Measurements from ENCODE around the gene S100A7A. TPM values are rescaled to one million over a fixed set of nuclear protein-coding genes. Genes with fewer than 3 reads are reported as not detected.

S100A7A gene
- total and polyA plus RNA-seq, 8 donors: not detected

GRCh38 chr1:153426809-153427208 is 10.5 kb downstream of the S100A7A start:
- Histone ChIP-seq H3K27me3 (peaks cover 0 to 48% of the 10 kb centered on the region in 2 donors), H3K9me3 (no peaks in the 10 kb centered on the region), H3K36me3 (no peaks in the 10 kb centered on the region), H3K27ac (no peak overlapping the region), H3K4me1 (no peaks in the 10 kb centered on the region), H3K4me3 (no peak overlapping the region)
- TF ChIP-seq CTCF (IDR thresholded peaks at IDR 0.05): no peak
- ATAC-seq: no peak
- intact Hi-C loops (cut with DNase I): no loop called here
- no peak for DNase-seq

- TF ChIP-seq CTCF (IDR thresholded peaks at IDR 0.05): no peak
- Histone ChIP-seq H3K27me3 (peaks cover 0 to 48% of the 10 kb centered on the region in 2 donors), H3K36me3 (no peaks in the 10 kb centered on the region), H3K27ac (no peak overlapping the region), H3K4me1 (no peaks in the 10 kb centered on the region), H3K4me3 (no peak overlapping the region), H3K9me3 (no peaks in the 10 kb centered on the region)
- intact Hi-C loops (cut with DNase I): no loop called here
- ATAC-seq: no peak
- DNase-seq: no peak
These were observed 11.8 kb downstream of the S100A7A start for GRCh38 chr1:153428073-153428638.

GRCh38 chr1:153428791-153429190 is 12.5 kb downstream of the S100A7A start:
- TF ChIP-seq CTCF (IDR thresholded peaks at IDR 0.05): no peak
- no peak overlapping the region for H3K4me3 ChIP-seq
- H3K4me1 ChIP-seq: no peaks in the 10 kb centered on the region
- DNase-seq (no peak), ATAC-seq (no peak)
- H3K36me3 ChIP-seq: no peaks in the 10 kb centered on the region
- H3K9me3 ChIP-seq: no peaks in the 10 kb centered on the region
- H3K27ac ChIP-seq: no peak overlapping the region
- H3K27me3 ChIP-seq: peaks cover 0 to 43% of the 10 kb centered on the region in 2 donors
- intact Hi-C loops (cut with DNase I): no loop called here

GRCh38 chr1:153429266-153430165 is 13.2 kb downstream of the S100A7A start:
- Histone ChIP-seq H3K4me3 (no peak overlapping the region), H3K36me3 (no peaks in the 10 kb centered on the region), H3K27me3 (peaks cover 0 to 36% of the 10 kb centered on the region in 2 donors), H3K9me3 (no peaks in the 10 kb centered on the region), H3K27ac (no peak overlapping the region), H3K4me1 (no peaks in the 10 kb centered on the region)
- DNase-seq (no peak), ATAC-seq (no peak)
- intact Hi-C loops (cut with DNase I): no loop called here
- no peak for TF ChIP-seq CTCF (IDR thresholded peaks at IDR 0.05)

- Histone ChIP-seq H3K27ac (no peak overlapping the region), H3K4me1 (no peaks in the 10 kb centered on the region), H3K9me3 (no peaks in the 10 kb centered on the region), H3K36me3 (no peaks in the 10 kb centered on the region), H3K27me3 (peaks cover 0 to 31% of the 10 kb centered on the region in 2 donors), H3K4me3 (no peak overlapping the region)
- DNase-seq (no peak), ATAC-seq (no peak)
- TF ChIP-seq CTCF (IDR thresholded peaks at IDR 0.05): no peak
- intact Hi-C loops (cut with DNase I): no loop called here
These were observed 13.8 kb downstream of the S100A7A start for GRCh38 chr1:153430166-153430553.

All from left lung (tissue), 10 donors.